ENCODE measurements around the gene GM2A. TPM values are rescaled to one million over a fixed set of nuclear protein-coding genes. Genes with fewer than 3 reads are reported as not detected.

GM2A gene
- total and polyA plus RNA-seq, 12 donors: 15.5 to 81.3 (median 53.9) TPM

DNA sequence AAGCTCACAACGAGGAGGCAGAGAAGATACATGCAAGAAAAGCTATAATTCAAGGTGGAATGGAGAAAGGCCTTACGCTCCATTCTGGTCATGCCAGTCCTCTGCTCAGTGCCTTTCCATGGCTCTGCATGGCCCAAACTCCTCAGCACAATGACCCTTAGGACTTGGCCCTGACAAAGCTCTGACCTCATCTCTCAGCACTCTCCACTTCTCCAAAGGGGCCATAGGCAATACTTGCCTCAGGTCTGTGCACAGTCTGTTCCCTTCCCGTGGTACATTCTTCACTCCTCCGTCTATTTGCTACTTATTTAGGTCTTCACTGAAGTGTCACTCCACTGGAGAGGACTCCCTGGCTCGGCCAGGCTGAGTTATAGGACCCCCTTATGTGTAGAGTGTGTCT, 25.9 kb downstream of the GM2A start:
- TF ChIP-seq POLR2A (IDR thresholded peaks at IDR 0.05): no peak
- TF ChIP-seq, protein P1, sequence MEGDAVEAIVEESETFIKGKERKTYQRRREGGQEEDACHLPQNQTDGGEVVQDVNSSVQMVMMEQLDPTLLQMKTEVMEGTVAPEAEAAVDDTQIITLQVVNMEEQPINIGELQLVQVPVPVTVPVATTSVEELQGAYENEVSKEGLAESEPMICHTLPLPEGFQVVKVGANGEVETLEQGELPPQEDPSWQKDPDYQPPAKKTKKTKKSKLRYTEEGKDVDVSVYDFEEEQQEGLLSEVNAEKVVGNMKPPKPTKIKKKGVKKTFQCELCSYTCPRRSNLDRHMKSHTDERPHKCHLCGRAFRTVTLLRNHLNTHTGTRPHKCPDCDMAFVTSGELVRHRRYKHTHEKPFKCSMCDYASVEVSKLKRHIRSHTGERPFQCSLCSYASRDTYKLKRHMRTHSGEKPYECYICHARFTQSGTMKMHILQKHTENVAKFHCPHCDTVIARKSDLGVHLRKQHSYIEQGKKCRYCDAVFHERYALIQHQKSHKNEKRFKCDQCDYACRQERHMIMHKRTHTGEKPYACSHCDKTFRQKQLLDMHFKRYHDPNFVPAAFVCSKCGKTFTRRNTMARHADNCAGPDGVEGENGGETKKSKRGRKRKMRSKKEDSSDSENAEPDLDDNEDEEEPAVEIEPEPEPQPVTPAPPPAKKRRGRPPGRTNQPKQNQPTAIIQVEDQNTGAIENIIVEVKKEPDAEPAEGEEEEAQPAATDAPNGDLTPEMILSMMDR (IDR thresholded peaks at IDR 0.05): no peak
- WGBS, 4 donors: 73 to 77% (median 76%) methylated on average over 5 of the region's 5 CpGs

DNA sequence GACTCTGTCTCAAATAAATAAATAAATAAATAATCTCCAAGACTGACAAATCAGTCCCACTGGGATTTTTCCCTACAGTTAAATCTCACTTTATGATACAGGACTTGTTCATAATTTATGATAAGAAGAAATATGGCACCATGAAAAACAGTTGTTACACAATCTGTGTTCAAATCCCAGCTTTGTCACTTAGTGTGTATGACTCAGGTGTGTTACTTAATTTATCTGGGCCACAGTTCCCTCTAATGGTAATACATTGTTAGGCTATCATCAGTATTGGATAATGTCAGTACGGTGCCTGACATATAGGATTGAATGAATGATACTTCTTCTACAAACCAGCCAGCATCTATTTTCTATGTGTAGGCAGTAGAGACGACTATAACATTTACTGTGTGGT, 27.5 kb downstream of the GM2A start:
- WGBS, 4 donors: 78 to 94% (median 86%) methylated on average over 2 of the region's 2 CpGs
- intact Hi-C loops (cut with DNase I): no loop called here
- Histone ChIP-seq H3K4me3 (no peak overlapping the region), H3K4me1 (replicated peaks in 1 of 2) (no peaks in the 10 kb centered on the region), H3K9me3 (replicated peaks in 1 of 3) (no peaks in the 10 kb centered on the region), H3K27ac (no peak overlapping the region), H3K36me3 (replicated peaks in 1 of 2) (no peaks in the 10 kb centered on the region), H3K27me3 (no peaks in the 10 kb centered on the region)
- no peak for DNase-seq
- no peak for TF ChIP-seq POLR2A (IDR thresholded peaks at IDR 0.05)
- TF ChIP-seq, protein P1 (IDR thresholded peaks at IDR 0.05): no peak

More for the DNA sequence above, 25.9 kb downstream of the GM2A start:
- H3K4me3 ChIP-seq: no peak overlapping the region
- DNase-seq: no peak
- no peaks in the 10 kb centered on the region for H3K9me3 ChIP-seq (replicated peaks in 1 of 3)
- H3K27me3 ChIP-seq: no peaks in the 10 kb centered on the region
- H3K27ac ChIP-seq: no peak overlapping the region
- no peaks in the 10 kb centered on the region for H3K4me1 ChIP-seq (replicated peaks in 1 of 2)
- intact Hi-C loops (cut with DNase I): no loop called here
- no peaks in the 10 kb centered on the region for H3K36me3 ChIP-seq (replicated peaks in 1 of 2)

DNA sequence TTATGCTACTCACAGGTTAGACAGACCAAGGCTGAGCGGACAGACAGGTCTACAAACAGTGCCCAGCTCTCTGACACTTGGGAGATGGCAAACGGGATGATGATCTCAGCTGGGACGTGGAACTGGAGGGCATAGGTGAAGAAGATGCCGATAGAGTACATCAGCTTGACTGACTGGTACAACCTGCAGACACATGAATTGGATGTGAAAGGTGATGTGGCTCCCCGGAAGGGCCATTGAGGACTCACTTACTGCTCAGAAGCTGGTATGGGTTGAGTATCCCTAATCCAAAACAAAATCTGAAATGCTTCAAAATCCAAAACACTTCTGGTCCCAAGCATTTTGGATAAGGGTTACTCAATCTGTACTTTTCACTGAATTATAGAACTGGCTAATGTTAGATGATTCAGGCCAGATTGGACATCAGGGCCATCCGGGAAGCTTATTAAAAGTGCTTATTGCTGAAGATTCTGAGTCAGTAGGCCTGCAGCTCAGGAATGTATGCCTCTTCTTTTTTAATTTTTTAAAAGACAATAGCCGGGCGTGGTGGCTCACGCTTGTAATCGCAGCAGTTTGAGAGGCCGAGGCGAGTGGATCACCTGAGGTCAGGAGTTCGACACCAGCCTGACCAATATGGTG, 28.1 kb downstream of the GM2A start:
- no peaks in the 10 kb centered on the region for H3K4me1 ChIP-seq (replicated peaks in 1 of 2)
- TF ChIP-seq POLR2A (IDR thresholded peaks at IDR 0.05): no peak
- TF ChIP-seq, protein P1 (IDR thresholded peaks at IDR 0.05): no peak
- no peaks in the 10 kb centered on the region for H3K36me3 ChIP-seq (replicated peaks in 1 of 2)
- DNase-seq: no peak
- 89 to 93% (median 92%) methylated on average over 13 of the region's 13 CpGs for WGBS, 4 donors
- no peak overlapping the region for H3K4me3 ChIP-seq
- intact Hi-C loops (cut with DNase I): no loop called here
- H3K9me3 ChIP-seq (replicated peaks in 1 of 3): no peaks in the 10 kb centered on the region
- no peak overlapping the region for H3K27ac ChIP-seq
- no peaks in the 10 kb centered on the region for H3K27me3 ChIP-seq

DNA sequence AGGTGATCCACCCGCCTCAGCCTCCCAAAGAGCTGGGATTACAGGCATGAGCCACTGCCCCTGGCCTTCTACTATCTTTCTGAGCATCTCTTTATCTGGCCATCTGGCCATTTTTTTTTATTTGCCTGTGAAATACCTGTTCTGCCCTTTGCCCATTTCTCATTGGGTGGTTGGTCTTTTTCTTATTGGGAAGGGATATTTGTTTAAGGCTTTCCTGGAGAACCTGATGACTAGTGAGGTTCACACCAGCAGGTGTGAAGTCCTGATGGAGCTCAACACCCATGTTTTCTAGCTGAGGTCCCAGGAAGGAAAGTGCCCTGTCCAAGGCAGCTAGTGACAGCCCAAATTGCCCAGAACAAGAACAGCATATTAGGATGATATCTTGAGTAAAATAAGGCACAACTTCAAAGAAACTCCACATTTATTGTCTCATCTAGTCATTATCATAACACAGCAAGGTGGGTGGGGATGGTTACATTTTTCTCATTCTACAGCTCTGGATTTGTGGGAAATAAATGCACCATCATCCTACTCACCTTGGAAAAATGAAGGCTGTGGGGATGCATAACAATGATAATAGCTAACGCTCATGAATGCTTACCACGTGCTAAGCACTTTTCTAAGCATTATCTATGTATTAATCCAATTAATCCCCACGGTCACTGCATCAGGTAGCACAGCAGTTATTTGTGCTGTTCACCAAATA, 30.3 kb downstream of the GM2A start:
- Histone ChIP-seq H3K27me3 (no peaks in the 10 kb centered on the region), H3K36me3 (replicated peaks in 1 of 2) (no peaks in the 10 kb centered on the region), H3K9me3 (replicated peaks in 1 of 3) (no peaks in the 10 kb centered on the region), H3K27ac (no peak overlapping the region), H3K4me1 (replicated peaks in 1 of 2) (no peaks in the 10 kb centered on the region), H3K4me3 (no peak overlapping the region)
- DNase-seq: no peak
- TF ChIP-seq, protein P1 (IDR thresholded peaks at IDR 0.05): no peak
- no peak for TF ChIP-seq POLR2A (IDR thresholded peaks at IDR 0.05)
- WGBS, 4 donors: 75 to 89% (median 82%) methylated on average over 4 of the region's 4 CpGs
- intact Hi-C loops (cut with DNase I): no loop called here
